GM18870 (cell line): ENCODE results near the gene ANKS6.

Experiments used
- ATAC-seq: cut with Tn5 transposase; IDR thresholded peaks from one replicate; pipeline ENCODE4 v1.9.1; 2021; ENCODE audit warnings: moderate library complexity; ENCODE audit not compliant: unreplicated experiment

The ANKS6 gene

DNA sequence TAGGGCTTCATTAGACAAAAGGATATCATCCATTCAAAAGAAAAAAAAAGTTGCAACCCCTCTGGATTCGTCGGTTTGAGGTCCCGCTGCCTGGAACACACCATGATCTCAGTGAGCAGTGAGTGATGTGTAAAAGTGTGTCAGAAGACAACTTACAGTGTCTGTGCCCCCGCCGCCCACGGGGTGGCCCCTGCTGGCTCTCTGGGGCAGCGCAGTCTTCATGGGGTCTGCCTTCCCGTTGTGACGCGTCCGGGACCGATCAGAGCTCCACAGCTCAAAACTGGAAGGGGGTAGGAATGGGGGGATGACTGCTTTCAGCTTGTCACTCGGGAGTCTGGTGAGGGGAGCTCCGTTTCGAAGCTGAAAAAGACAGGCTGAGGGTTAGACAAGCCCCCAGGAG lies 22.6 kb downstream of the ANKS6 start:
- ATAC-seq: no peak

DNA sequence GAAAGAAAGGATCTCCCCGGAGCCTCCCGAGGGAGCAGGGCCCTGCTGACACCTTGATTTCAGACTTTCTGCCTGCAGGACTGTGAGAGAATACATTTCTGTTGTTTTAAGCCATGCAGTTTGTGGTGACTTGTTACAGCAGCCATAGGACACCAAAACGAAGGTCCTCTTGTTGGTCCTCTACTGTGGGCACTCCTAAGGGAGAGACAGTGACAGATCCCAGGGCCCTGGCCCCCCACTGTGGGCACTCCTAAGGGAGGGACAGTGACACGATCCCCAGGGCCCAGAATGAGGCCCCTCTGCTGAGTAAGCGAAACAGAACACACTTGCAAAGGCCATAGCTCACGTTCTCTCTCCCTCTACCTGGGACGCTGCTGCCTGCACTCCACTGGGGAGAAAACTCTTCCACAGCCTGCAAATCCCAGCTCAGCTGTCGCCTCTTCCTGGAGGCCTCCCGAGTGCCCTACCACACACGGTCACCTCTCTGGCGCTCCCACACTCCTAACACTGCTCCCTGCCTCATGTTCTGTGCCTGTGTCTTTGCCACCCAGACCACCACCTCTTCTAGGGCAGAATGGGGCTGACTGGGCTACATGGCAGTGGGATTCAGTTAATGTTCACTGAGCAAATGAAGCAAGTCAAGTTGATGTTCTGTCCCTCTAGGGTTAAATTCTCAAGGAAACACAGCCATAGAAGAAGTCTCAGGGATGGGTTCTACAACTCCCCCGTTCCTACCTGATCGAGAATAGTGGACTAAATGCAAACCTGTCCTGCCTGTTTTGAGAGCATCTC lies 23.8 kb downstream of the ANKS6 start:
- ATAC-seq: no peak

DNA sequence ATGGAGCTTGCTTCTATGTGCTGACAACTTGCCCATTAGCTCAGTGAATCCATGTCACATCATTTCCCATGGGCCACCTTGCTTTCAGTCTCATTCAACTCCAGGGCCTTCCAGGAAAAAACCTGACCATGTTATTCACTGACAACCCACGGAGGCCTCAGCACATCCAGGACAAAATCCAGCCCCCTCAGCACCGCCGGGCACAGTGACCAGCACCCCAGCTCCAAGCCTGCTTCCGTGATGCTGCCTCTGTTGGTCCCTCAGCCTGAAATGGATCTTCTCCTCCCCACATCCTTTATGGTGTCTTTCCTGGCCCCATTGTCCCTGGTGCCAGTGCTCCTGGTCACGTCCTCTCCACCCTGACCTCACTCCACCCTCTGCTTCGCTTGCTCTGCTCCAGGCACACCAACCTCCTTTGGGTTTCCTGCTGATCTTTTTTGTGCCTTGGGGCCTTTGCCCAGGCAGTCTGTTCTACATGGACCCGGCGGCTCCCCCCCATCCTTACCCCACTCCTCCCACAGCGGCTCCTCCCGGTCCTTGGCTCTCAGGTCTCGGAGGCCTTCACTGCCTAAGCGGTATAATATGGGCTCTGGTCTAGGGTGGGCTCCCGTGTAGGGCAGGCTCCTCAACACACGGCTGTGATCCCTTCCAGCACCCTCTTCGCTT lies 25.0 kb downstream of the ANKS6 start:
- no peak for ATAC-seq

DNA sequence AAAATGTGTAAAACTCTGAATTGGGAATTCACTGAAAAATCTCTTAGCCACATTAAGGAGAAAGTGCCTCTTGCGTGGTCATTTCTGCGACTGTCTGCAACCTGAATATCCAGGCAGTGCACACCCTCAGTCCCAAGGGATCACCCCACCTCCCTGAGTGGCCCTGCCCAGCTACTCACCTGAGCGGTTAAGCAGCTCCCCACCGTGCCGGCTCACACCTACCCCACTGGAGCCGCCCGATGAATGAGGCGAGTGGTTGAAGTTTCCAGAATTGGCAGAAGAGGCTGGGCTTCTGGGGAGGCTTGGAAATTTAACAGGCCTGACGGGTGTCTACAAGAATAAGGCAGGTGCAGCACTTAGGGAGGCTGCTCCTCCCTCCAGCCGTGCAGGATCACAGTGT lies 25.6 kb downstream of the ANKS6 start:
- ATAC-seq: no peak

DNA sequence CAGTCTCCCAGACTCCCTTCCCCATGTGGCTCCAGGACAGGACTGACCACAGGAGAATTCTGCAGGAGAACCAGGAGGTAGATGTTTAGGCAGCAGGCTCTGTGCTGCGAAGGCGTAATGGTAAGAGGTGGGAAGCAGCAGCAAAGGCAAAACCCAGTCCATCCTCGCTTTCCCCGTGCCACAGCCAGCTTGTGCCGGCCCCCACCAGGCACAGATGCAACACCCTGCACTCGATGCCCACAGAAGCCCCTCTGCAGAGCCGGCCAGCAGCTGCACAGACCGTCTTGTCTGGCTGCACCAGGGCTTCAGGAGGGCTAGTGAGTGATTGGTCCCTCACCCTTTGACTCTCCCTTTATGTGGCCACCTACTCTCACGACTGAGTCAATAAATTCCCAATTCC lies 28.0 kb downstream of the ANKS6 start:
- ATAC-seq: no peak

DNA sequence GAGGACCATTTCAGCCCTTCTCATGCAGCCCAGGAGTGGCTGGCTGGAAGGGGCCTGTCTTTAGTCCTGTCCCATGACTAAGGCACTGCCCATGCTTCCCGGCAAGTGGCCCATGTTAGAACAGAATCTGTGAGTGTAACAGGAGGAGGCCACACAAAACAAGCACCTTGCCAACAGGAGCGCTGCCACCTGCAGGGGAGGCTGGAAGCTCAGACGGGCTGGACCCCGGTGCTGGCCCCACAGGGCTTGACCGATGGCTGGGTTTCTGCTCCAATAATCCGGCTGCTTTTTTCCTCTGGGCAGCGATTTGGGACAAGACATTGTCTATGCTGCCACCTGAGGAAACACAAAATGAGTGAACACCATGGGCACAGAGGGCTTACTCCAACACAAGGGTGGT lies 28.4 kb downstream of the ANKS6 start:
- ATAC-seq: no peak

DNA sequence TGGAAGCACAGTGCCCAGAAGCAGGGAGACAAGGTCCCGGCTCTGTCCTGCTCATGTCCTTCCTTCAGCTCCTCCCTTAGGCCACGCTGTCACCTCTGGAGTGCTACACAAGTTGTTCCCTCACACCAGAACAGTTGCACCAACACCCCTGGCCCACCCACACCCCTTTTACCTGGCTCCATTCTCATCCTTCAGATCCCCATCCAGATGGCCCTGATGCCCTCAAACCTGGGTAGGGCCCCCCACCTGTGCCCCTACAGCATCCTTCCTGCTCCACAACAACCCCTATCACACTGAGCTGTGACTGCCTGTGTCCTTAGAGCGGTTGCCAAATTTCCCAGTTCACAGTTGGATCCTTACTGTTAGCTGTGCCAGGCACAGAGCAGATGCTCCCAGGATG lies 29.2 kb downstream of the ANKS6 start:
- no peak for ATAC-seq

DNA sequence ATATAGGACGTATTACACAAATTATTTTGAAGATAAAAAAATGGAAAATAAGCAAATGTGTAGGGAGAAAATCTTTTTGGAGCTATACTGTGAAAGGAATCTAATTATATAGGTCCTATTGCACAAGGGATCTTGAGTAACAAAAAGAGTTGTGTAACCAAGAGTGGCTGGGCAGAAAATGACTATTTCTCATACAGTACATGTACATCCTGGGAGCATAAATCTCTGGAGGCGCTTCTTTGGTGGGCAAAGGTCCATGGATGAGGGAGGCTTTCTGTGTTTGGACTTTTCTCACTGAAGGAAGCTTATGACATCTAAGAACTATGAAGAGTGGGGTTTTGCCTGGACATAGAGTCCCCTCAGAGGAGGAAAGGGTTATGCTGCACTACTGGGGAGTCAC lies 29.8 kb downstream of the ANKS6 start:
- no peak for ATAC-seq

DNA sequence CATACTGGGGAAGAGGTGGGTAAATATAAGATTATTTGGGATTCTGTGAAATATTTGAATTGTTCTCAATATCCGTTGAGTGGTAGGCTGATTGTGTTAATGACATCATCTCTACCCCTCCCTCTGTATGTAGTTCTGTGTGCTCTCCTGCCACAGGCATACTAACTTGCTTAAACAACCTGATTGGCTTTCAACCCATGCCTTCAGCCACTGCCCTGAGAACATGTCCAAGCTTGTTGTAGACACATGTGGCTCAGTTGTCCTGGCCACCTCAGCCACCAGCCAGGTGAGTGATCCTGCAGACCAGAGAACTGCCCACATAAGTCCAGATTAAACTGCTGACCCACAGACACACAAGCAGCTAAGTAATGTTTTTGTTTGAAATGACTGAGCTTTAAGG lies 31.1 kb downstream of the ANKS6 start:
- ATAC-seq: no peak

DNA sequence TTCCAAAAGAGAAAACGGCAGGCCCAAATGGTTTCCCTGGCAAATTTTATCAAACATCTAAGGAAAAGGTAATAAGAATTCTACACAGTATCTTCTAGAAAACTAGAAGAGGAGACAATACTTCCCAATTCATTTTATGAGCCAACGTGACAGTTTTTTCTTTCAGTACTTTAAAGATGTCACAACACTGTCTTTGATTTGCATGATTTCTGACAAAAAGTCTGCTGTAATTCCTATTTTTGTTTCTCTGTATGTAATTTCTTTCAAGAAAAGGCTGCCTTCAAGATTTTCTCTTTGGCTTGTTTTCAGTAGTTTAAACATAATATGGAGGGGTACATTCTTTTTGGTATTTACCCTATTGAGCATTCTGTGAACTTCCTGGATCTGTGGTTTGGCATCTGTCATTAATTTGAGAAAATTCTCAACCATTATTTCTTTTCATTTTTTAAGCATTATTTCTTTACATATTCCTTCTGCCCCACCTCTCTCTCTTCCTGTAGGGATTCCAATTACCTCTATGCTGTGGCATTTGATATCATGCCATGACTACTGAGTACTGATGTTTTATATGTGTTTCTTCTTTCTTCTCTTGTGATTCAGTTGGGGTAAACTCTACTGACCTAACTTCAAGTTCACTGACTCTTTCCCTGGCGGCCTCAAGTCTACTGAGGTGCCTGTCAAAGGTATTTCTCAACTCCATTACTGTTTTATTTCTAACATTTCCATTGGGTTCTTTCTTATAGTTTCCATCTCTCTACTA lies 32.2 kb downstream of the ANKS6 start:
- ATAC-seq: no peak

DNA sequence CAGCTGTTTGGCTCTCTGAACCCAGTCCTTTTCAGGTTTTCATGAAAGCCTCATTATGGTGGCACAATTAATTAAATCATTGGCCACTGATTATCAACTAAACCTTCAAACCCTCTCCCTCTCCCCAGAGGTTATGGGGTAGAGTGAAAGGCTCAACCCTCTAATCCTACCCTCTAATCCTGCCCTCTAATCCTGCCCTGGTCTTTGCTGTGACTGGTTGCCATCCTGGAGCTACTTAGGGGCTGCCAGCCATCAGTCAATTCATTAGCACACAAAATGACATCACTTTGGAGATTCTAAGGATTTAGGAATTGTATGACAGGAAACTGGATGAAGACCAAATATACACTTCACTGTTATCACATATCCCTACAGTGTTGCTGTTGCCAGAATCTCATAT lies 36.1 kb downstream of the ANKS6 start:
- no peak for ATAC-seq

DNA sequence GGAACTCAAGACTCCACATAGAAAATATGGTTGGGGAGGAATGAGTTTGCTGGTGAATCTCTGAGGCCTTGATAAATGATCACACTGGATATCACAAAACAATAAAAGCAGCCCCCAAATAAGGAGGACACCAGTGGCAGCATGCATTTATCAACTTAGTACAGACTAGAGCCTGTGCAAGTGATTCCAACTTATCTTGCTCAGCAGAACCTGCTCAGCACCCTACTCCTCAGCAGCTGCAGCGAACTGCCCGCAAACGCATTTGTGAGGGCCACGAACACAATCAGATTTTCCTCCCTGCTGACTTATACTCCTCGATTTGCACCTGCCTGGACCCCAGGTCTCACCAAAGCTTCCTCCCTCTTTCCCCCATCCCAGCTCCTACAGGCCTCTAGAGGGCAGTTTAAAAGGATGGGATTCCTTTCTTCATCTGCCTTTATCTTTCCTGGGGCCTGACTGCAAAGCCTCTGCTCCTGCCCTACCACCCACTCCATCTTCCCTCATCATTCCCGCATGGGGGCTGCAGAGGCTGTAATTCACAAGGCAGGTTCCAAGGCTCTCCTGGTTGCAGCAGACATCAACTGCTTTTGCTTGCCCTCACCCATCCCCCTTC lies 41.2 kb downstream of the ANKS6 start:
- no peak for ATAC-seq

DNA sequence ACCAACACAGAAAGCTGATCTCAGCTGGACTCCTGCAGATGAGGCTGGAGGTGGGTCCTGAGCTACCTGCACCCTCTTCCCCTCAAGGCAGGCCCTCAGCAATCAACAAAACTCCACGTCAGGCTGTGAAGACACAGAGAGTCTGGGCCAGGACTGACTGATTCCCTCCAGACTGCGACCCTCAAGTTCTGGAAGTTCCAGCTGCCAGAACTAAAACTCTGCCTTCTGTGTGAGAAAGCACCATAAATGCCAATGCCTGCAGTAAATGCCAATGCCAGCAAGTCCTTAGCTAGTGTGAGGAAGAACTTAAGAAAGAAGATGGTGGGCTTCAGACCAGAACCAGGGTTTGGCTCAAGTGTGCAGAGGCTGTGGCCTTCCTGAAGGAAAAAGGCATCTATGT lies 45.1 kb downstream of the ANKS6 start:
- ATAC-seq: no peak

DNA sequence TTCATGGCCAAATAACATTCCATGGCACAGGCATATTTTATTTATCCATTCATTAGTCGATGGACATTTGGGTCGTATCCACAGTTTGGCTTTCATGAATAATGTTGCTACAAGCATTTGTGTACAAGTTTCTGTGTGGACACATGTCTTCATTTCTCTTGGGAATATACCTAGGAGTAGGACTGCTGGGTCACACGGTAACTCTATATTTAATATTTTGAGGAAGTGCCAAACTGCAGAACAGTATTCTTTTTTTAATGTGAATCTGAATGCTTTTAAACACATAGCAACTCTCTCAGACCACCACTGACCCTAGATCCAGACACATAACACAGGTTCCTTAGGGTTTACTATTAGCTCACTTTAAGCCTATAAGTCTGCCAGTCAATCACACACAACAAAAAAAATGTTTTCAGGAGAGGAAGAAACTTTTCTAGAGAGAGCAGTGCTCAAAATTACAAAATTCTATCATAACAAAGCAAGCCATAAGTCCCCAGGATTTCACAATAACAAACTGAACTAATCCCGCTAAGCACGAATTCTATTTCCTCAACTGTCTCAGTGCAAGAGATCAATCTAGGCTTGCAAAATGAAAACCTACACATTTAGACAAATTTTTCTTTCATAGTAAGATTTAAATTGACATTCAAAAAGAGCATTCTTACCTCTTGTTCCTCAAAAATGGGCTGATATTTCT lies 45.8 kb downstream of the ANKS6 start:
- ATAC-seq: no peak

DNA sequence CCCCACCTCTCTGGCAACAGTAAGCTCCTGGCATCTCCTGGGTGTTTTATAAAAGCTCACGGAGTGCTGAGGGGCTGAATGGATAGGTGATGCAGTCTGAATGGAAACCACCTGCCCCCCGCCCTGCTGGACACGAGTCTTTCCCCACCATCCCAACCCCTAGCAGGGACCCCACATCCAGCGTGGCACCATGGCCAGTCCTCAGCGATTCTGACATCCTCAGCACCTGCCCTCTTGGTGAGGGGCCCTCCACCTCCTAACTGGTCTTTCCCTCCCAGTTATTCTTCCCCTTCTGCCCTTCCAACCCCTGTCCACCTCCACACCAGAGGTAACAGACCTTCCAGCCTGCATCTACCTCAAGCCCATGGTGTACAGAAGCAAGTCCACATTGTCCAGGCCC lies 48.9 kb downstream of the ANKS6 start:
- ATAC-seq: no peak

DNA sequence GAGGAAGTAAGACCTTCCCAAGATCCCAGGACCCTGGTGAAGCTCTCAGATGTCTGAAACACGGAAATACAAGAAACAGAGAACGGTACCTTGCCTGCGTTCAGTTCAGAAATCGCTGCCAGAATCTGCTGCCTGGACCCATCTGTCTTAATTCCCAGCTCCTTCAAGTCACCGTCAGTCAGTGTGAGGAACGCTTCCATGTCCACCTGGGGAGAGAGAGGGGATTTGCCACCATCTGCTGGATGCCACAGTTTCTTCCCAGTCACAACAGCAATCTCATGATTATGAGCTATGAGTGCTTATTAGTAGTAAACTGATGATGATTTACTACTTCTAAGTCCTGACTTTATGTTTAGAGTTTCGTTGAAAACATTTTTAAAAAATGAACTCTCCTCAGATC lies 50.9 kb downstream of the ANKS6 start:
- ATAC-seq: no peak

DNA sequence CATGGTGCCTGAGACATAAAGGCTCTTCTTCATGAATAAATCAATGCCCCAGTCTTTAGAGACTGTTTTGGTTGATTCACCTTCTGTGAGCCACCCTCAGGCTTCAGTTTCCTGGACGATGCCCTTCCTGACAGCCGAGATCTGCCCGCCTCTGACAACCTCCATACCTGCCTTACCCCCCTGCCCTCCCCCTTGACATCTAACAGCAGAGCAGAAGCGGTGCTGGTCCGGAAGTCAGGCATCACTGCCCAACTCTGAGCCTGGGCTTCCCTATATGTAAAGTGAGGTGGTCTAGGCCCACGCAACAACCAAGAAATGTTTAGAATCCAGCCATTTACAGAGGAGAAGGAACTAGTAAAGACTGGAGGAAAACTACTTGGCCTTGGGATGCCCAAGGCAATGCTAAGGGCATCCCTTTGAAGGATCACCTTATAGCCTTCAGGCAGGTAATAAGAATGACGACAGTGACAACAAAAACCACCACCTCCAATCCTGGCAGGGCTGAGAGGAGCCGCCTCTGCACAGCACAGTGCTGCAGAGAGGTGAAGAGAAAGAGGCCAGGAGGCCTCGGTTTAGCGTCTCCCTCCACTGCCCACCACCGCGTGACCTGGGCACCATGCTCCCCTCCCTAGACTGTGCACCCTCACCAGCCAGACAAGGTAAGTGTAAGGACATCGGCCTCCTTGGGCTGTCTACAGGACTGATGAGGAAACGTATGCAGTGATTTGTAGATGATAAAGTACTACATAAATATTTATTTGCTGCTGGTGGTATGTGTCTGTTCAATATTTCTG lies 52.3 kb downstream of the ANKS6 start:
- no peak for ATAC-seq

DNA sequence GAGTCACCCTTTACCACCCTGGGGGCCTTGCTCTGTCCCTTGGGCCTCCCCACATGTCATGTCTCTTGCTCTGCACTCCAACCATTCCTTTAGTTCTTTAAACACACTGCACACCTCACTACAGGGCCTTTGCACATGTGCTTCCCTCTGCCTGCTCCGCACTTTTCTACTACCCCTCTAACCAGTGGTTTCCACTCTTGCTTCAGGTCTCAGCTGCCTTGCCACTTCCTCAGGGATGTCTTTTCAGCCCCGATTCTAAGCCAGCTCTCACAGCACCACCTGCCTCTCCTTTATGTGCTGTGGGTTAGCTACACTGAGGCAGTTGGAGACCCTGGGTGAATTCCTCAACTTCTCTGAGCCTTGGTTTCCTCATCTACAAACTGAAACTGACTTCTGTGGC lies 53.0 kb downstream of the ANKS6 start:
- no peak for ATAC-seq

DNA sequence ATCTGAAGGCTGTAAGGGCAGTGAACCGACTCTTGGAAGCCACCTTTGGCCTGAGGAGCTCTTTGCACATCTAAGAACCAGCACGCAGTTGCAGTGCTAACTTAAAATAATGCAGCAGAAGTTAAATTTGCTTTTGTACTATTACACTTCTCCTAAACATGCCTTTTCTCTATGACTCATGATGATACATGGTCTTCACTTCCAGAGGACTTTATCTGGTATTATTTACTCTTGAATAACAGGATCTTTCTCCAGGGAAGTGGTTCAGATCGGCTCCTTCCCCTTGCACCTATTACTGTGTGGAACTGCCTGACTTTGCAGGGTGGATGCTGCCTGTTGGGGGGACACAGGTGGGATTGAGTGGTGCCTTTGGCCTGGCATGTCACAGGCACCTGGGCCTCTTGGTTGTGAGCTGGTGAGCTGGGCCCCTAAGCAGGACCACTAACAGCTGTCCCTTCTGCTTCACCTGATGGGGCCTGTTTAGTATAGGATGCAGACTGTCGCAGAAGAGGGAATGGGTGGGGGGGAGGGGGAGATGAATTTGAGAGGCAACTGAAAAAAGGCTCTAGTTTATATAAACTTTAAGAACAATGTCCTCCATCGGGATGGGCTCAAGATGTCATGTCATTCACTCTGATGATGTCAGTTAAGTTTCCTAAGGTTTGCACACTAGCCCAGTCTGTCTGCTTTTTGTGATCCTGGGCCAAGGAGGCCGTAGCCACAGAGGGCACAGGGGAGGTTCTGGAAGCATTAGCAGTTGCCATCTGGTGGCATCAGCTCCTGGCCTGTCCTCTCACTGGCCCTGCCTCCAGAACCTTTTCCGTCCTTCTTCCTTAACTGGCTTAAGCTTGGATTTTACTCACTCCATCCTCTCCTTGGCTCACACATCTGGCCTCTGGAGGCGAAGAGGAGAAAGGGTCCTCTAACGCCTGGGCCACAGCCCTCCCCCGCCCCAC lies 53.8 kb downstream of the ANKS6 start:
- ATAC-seq: no peak
